GM23338 (cell line): ENCODE measurements around the gene ARHGEF10L. TPM values are rescaled to one million over a fixed set of nuclear protein-coding genes. Genes with fewer than 3 reads are reported as not detected.

ENCODE experiments used
- ATAC-seq: fragments of 200-7000 bp; cut with Tn5 transposase; 3 replicates; pipeline ENCODE4 v1.9.1; 2020
- DNase-seq: peaks from one replicate; pipeline ENCODE4 v3.0.0-alpha.2; 2015; ENCODE audit warnings: low spot score
- H2AFZ ChIP-seq: fragments of 200-600 bp; sonication (generic); 2 replicates; pipeline ENCODE4 v1.8.0; 2016; ENCODE audit warnings: antibody characterized with exemption, mild to moderate bottlenecking, moderate library complexity
- H3F3A ChIP-seq: fragments of 200-600 bp; sonication (generic); replicated peaks from 2 replicates; pipeline ENCODE4 v1.8.0; 2017; ENCODE audit warnings: antibody characterized with exemption, mixed run types, low read depth
- H3K27ac ChIP-seq: fragments of 200-600 bp; sonication (generic); 2 replicates; pipeline ENCODE4 v1.6.1; 2016; ENCODE audit warnings: low read depth
- H3K27me3 ChIP-seq: fragments of 200-600 bp; sonication (generic); 2 replicates; pipeline ENCODE4 v1.8.0; 2016; ENCODE audit warnings: mild to moderate bottlenecking, mixed run types, moderate library complexity; ENCODE audit not compliant: insufficient read depth
- H3K36me3 ChIP-seq: fragments of 200-600 bp; sonication (generic); 2 replicates; pipeline ENCODE4 v1.8.0; 2016; ENCODE audit warnings: mild to moderate bottlenecking; ENCODE audit not compliant: insufficient read depth
- H3K4me1 ChIP-seq: fragments of 200-600 bp; sonication (generic); 2 replicates; pipeline ENCODE4 v1.8.0; 2016; ENCODE audit warnings: mild to moderate bottlenecking, moderate library complexity; ENCODE audit not compliant: insufficient read depth
- H3K4me2 ChIP-seq: fragments of 200-600 bp; sonication (generic); 2 replicates; pipeline ENCODE4 v1.7.1; 2017; ENCODE audit warnings: mixed run types
- H3K4me3 ChIP-seq: fragments of 200-600 bp; sonication (generic); 2 replicates; pipeline ENCODE4 v1.6.1; 2016; ENCODE audit warnings: mixed run types
- H3K79me2 ChIP-seq: fragments of 200-600 bp; sonication (generic); replicated peaks from 2 replicates; pipeline ENCODE4 v1.8.0; 2017; ENCODE audit warnings: mild to moderate bottlenecking; ENCODE audit not compliant: insufficient read depth
- H3K9me2 ChIP-seq: fragments of 200-600 bp; sonication (generic); 2 replicates; pipeline ENCODE4 v1.8.0; 2017; ENCODE audit not compliant: insufficient read depth
- H4K20me1 ChIP-seq: fragments of 200-600 bp; sonication (generic); replicated peaks from 2 replicates; pipeline ENCODE4 v1.8.0; 2017; ENCODE audit warnings: mild to moderate bottlenecking; ENCODE audit not compliant: insufficient read depth
- H3K27ac Mint-ChIP-seq: 2 replicates; pipeline ENCODE4 v1.8.0; 2020; ENCODE audit warnings: inconsistent platforms, mild to moderate bottlenecking, moderate library complexity, mixed read lengths
- H3K27me3 Mint-ChIP-seq: 3 replicates; pipeline ENCODE4 v1.8.0; 2022; ENCODE audit warnings: low read depth, mild to moderate bottlenecking, moderate library complexity, mixed read lengths, inconsistent platforms; ENCODE audit not compliant: insufficient read depth, poor library complexity
- H3K36me3 Mint-ChIP-seq: 3 replicates; pipeline ENCODE4 v1.8.0; 2021; ENCODE audit warnings: low read depth, mild to moderate bottlenecking, inconsistent platforms, moderate library complexity, mixed read lengths
- H3K4me1 Mint-ChIP-seq: 3 replicates; pipeline ENCODE4 v1.8.0; 2020; ENCODE audit warnings: mild to moderate bottlenecking, inconsistent platforms, mixed read lengths
- H3K4me3 Mint-ChIP-seq: 3 replicates; pipeline ENCODE4 v1.8.0; 2021; ENCODE audit warnings: moderate library complexity, mild to moderate bottlenecking, inconsistent platforms, mixed read lengths
- H3K9me3 Mint-ChIP-seq: 3 replicates; pipeline ENCODE4 v1.8.0; 2020; ENCODE audit warnings: moderate library complexity, mild to moderate bottlenecking, inconsistent platforms, mixed read lengths
- CREB1 ChIP-seq: fragments of 250-450 bp; sonication (Bioruptor Pico); IDR thresholded peaks from 2 replicates; pipeline ENCODE4 v1.5.0; 2020; ENCODE audit warnings: low read depth, mild to moderate bottlenecking, moderate library complexity
- CTCF ChIP-seq, 2 experiments: fragments of 200-600 bp in 1 of 2; sonication (generic) in 1 of 2; conservative IDR thresholded peaks; 2 replicates each; pipeline versions ENCODE4 v1.5.1 to v1.6.1; 2016 to 2017; ENCODE audit warnings: antibody characterized with exemption in 2 of 2, low read depth in 2 of 2, mild to moderate bottlenecking in 2 of 2, moderate library complexity in 1 of 2
- EZH2 ChIP-seq: fragments of 200-600 bp; sonication (generic); IDR thresholded peaks from one replicate; pipeline ENCODE4 v1.8.0; 2017; ENCODE audit warnings: antibody characterized with exemption, mild to moderate bottlenecking, low read depth; ENCODE audit not compliant: unreplicated experiment
- EZH2phosphoT487 ChIP-seq: fragments of 200-600 bp; sonication (generic); IDR thresholded peaks from one replicate; pipeline ENCODE4 v1.8.1; 2018; ENCODE audit warnings: antibody characterized with exemption; ENCODE audit not compliant: unreplicated experiment
- JUNB ChIP-seq: IDR thresholded peaks from one replicate; pipeline ENCODE4 v1.6.1; 2016; ENCODE audit warnings: antibody characterized with exemption; ENCODE audit not compliant: unreplicated experiment
- NANOG ChIP-seq: IDR thresholded peaks from 2 replicates; pipeline ENCODE4 v1.6.1; 2016; ENCODE audit warnings: antibody characterized with exemption, borderline replicate concordance
- POLR2AphosphoS5 ChIP-seq: IDR thresholded peaks from 2 replicates; pipeline ENCODE4 v1.6.1; 2016; ENCODE audit warnings: antibody characterized with exemption, low read depth
- REST ChIP-seq: IDR thresholded peaks from one replicate; pipeline ENCODE4 v1.6.1; 2018; ENCODE audit warnings: antibody characterized with exemption; ENCODE audit not compliant: unreplicated experiment
- STAT1 ChIP-seq: IDR thresholded peaks from one replicate; pipeline ENCODE4 v1.6.1; 2016; ENCODE audit warnings: antibody characterized with exemption; ENCODE audit not compliant: unreplicated experiment
- ZNF114 ChIP-seq: fragments of 250-450 bp; sonication (Bioruptor Pico); IDR thresholded peaks from 2 replicates; pipeline ENCODE4 v1.5.0; 2020; ENCODE audit warnings: mild to moderate bottlenecking, moderate library complexity
- ZNF331 ChIP-seq: fragments of 250-450 bp; sonication (Bioruptor Pico); IDR thresholded peaks from 2 replicates; pipeline ENCODE4 v1.5.0; 2020; ENCODE audit warnings: low read depth, mild to moderate bottlenecking, moderate library complexity
- polyA plus RNA-seq: library from polyadenylated mRNA; unstranded; fragments of >200 nt; fragmentation: Nextera tagmentation; extraction: Ambion mirVana; gene quantifications from 2 replicates; pipeline ENCODE4 v1.2.1, GENCODE V29; 2016
- total RNA-seq: library from RNA; depleted of rRNA; stranded (reverse); fragments of >200 nt; shearing (Covaris generic); gene quantifications from 2 replicates; pipeline ENCODE4 v1.2.3, GENCODE V29; 2014

The ARHGEF10L gene
- total and polyA plus RNA-seq, 2 experiments from 2014 or later, result 12.1 to 46.8 TPM

GRCh38 chr1:17663646-17664045 is 124.1 kb downstream of the ARHGEF10L start (continued):
- TF ChIP-seq REST, result no peak
- TF ChIP-seq ZNF331 (CRISPR knock-in tag), result no peak

- Mint-ChIP-seq H3K27me3 (peaks cover 3% of the 10 kb centered on the region), H3K4me1 (peaks cover 8% of the 10 kb centered on the region; the same call in 2 of the 3 replicates), H3K4me3 (no peak overlapping the region), H3K9me3 (no peaks in the 10 kb centered on the region; the same call in 2 of the 3 replicates), H3K36me3 (peaks cover 43% of the 10 kb centered on the region), H3K27ac (no peak overlapping the region; the same call in 1 of the 2 replicates)
- no peaks in the 10 kb centered on the region for H3K9me2 ChIP-seq
- no peak for TF ChIP-seq CREB1 (CRISPR knock-in tag)
- no peak for TF ChIP-seq NANOG
- no peak for TF ChIP-seq CTCF (conservative IDR thresholded peaks at IDR 0.05; ENCODE audit: low read depth in 2 of 2)
- no peak for TF ChIP-seq JUNB
- TF ChIP-seq ZNF114 (CRISPR knock-in tag), result no peak
- TF ChIP-seq STAT1, result no peak
- TF ChIP-seq POLR2AphosphoS5, result no peak
- no peak overlapping the region for H3K27ac ChIP-seq
- H3K27me3 ChIP-seq, result no peaks in the 10 kb centered on the region
- H2AFZ ChIP-seq, result no peak overlapping the region
- peak; percentile 17 for ATAC-seq
- 0 out of 2 replicates have a peak, but pooled peaks cover 3% of the 10 kb centered on the region for H3K36me3 ChIP-seq
- DNase-seq, result no peak
- no peaks in the 10 kb centered on the region for H3F3A ChIP-seq
- H4K20me1 ChIP-seq, result no peaks in the 10 kb centered on the region; the same call in 1 of the 2 replicates
- H3K4me1 ChIP-seq, result no peaks in the 10 kb centered on the region
- H3K4me2 ChIP-seq, result no peak overlapping the region
- no peak overlapping the region for H3K4me3 ChIP-seq
- H3K79me2 ChIP-seq, result no peaks in the 10 kb centered on the region
These were observed 124.8 kb downstream of the ARHGEF10L start for GRCh38 chr1:17664322-17664721.

- H3K27ac Mint-ChIP-seq, result no peak overlapping the region
- H3K9me2 ChIP-seq, result no peaks in the 10 kb centered on the region
- TF ChIP-seq EZH2phosphoT487, result no peak
- no peak for TF ChIP-seq STAT1
- TF ChIP-seq EZH2, result no peak
These were observed 125.6 kb downstream of the ARHGEF10L start for GRCh38 chr1:17665054-17665453.

More at GRCh38 chr1:17665054-17665453, 125.6 kb downstream of the ARHGEF10L start:
- Histone ChIP-seq H4K20me1 (no peaks in the 10 kb centered on the region; the same call in 1 of the 2 replicates), H3K27me3 (no peaks in the 10 kb centered on the region), H3K36me3 (0 out of 2 replicates have a peak, but pooled peaks cover 4% of the 10 kb centered on the region), H3K27ac (no peak overlapping the region), H3K4me1 (no peaks in the 10 kb centered on the region), H3F3A (no peaks in the 10 kb centered on the region), H3K4me2 (no peak overlapping the region), H3K4me3 (no peak overlapping the region), H2AFZ (no peak overlapping the region), H3K79me2 (no peaks in the 10 kb centered on the region)
- peaks cover 3% of the 10 kb centered on the region for H3K27me3 Mint-ChIP-seq
- DNase-seq (no peak), ATAC-seq (no peak)
- H3K4me3 Mint-ChIP-seq, result no peak overlapping the region
- H3K4me1 Mint-ChIP-seq, result peaks cover 8% of the 10 kb centered on the region; the same call in 2 of the 3 replicates
- no peaks in the 10 kb centered on the region; the same call in 2 of the 3 replicates for H3K9me3 Mint-ChIP-seq
- peaks cover 47% of the 10 kb centered on the region for H3K36me3 Mint-ChIP-seq
